ENCODE results near the gene MET.
"Not testable (repeated sequence)": the region's sequence is repeated elsewhere in the genome, so short reads cannot be mapped to it uniquely, and the experiment has no call there.

The MET gene

DNA sequence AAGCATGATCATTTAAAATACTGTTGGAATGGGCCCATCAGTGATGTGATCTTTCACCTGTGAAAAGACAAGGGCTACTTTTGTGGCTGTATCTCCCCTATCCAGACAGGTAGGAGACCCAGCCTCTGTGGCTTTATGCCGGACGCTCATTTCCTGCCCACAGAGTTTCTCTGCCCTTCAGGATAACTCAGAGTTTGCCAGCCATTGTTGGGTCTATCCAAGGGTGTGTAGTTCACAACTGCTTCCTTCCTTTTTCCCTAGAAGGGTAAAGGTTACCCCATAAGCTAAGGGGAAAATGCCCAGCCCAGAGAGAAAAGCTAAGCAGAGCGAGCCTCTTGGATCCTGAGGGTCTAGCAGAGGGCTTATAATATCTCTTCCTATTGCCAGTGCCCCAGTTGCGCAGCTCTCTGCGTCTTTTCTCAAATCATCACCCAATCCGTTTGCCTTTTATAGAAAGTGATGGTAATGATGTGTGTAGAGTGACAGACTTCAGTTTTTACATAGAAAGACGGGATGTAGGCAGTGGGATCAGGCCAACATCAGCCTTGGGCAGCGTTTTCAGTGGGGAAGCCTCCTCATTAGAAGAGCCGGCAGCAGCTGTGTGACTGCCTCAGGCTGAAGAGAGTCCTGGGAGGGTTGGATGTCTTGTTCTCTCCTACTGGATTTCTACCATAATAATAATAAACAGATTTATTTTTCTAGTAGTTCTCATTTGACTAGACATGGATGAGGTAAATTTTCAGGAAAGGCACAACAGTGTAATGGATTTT, 80.5 kb downstream of the MET start:
- H3K36me3 Mint-ChIP-seq: no peaks in the 10 kb centered on the region
- H3K27me3 Mint-ChIP-seq: peaks cover 1% of the 10 kb centered on the region
- DNase-seq (ENCODE audit: low spot score in 2 of 2) (no peak), ATAC-seq (ENCODE audit: low read depth) (no peak)
- H3K4me1 Mint-ChIP-seq: no peaks in the 10 kb centered on the region
- H3K27ac Mint-ChIP-seq: no peak overlapping the region
- H3K9me3 Mint-ChIP-seq: peaks cover 10% of the 10 kb centered on the region
- H3K4me3 Mint-ChIP-seq: no peak overlapping the region

DNA sequence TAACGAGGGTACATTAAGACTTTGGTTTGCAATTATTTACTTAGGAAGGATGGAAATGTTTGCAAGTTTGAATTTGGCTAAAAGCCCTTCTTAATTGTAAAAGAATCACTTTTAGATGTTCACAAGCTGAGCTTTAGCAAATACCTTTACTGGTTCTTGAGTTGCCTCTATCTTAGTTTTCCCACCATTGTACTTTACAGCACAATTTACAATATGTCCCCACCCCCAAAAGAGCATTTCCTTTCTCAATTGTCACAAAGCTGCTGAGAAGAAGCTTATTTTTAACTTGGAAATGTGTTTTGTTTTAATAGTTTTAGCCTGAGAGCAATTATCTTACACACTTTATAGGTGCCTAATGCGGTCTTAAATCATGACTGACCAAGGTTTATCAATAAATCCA, 81.1 kb downstream of the MET start:
- H3K36me3 Mint-ChIP-seq: no peaks in the 10 kb centered on the region
- no peaks in the 10 kb centered on the region for H3K4me1 Mint-ChIP-seq
- no peak overlapping the region for H3K27ac Mint-ChIP-seq
- H3K27me3 Mint-ChIP-seq: peaks cover 1% of the 10 kb centered on the region
- ATAC-seq (ENCODE audit: low read depth): no peak
- DNase-seq (ENCODE audit: low spot score in 2 of 2): no peak
- no peak overlapping the region for H3K4me3 Mint-ChIP-seq
- peaks cover 10% of the 10 kb centered on the region for H3K9me3 Mint-ChIP-seq

DNA sequence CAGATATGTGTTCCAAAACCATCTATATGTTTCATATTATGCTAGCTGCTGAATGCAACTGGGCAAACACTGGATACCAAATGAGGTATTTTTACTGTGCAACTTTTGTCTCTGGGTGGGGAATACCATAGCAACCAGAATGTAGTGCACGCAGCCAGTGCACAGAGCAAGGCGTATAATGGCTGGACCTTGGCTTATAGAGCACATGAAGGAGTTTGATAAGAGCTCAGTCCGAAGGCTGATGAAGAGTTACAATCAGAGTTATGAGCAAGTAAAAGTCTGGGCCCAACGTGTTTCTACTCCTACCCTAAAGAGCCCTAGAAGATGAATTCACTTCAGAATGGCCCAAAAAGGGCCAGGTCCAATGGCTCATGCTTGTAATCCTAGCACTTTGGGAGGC, 82.2 kb downstream of the MET start:
- H3K27ac Mint-ChIP-seq: no peak overlapping the region
- no peaks in the 10 kb centered on the region for H3K27me3 Mint-ChIP-seq
- H3K9me3 Mint-ChIP-seq: peaks cover 7% of the 10 kb centered on the region
- ATAC-seq (ENCODE audit: low read depth) (no peak), DNase-seq (ENCODE audit: low spot score in 2 of 2) (no peak)
- no peak overlapping the region for H3K4me3 Mint-ChIP-seq
- H3K36me3 Mint-ChIP-seq: no peaks in the 10 kb centered on the region
- H3K4me1 Mint-ChIP-seq: no peaks in the 10 kb centered on the region

DNA sequence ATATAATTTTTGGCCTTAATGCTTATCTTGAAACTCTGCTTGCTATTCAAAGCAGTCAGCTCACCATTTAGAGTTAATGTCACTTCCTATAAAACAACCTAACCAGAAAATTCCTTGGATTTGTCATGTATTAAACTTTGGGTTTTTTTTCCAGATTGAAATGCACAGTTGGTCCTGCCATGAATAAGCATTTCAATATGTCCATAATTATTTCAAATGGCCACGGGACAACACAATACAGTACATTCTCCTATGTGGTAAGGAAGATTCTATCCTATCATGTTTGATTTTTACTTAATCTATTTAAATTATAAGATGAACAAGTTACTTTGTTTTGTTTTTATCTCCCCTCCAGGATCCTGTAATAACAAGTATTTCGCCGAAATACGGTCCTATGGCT, 85.3 kb downstream of the MET start:
- DNase-seq (ENCODE audit: low spot score in 2 of 2) (no peak), ATAC-seq (ENCODE audit: low read depth) (no peak)
- no peaks in the 10 kb centered on the region for H3K4me1 Mint-ChIP-seq
- H3K27me3 Mint-ChIP-seq: no peaks in the 10 kb centered on the region
- H3K27ac Mint-ChIP-seq: no peak overlapping the region
- H3K36me3 Mint-ChIP-seq: no peaks in the 10 kb centered on the region
- no peak overlapping the region for H3K4me3 Mint-ChIP-seq
- H3K9me3 Mint-ChIP-seq: no peaks in the 10 kb centered on the region

DNA sequence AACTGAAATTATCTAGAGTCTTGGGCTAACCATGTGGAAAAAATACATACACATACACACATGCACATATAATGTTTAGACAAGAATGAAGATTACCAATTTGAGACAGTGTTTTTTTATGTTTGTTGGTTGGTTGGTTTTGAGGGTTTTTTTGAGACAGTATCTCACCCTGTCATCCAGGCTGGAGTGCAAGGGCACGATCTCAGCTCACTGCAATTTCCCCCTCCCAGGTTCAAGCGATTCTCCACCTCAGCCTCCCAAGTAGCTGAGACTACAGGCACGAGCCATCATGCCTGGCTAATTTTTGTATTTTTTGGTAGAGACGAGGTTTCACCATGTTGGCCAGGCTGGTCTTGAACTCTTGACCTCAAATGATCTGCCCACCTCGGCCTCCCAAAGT, 87.6 kb downstream of the MET start:
- not testable (repeated sequence) for H3K4me3 Mint-ChIP-seq; DNase-seq (ENCODE audit: low spot score in 2 of 2); H3K36me3 Mint-ChIP-seq; H3K4me1 Mint-ChIP-seq; ATAC-seq (ENCODE audit: low read depth); H3K27ac Mint-ChIP-seq; H3K27me3 Mint-ChIP-seq; H3K9me3 Mint-ChIP-seq

DNA sequence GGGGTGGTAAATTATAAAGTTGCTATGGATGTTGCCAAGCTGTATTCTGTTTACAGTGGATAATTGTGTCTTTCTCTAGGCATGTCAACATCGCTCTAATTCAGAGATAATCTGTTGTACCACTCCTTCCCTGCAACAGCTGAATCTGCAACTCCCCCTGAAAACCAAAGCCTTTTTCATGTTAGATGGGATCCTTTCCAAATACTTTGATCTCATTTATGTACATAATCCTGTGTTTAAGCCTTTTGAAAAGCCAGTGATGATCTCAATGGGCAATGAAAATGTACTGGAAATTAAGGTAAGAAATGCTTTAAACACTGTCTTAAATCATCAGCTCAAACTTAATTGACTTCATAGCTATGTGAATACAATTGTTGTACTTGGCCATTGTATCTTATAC, 91.0 kb downstream of the MET start:
- no peak overlapping the region for H3K4me3 Mint-ChIP-seq
- H3K27me3 Mint-ChIP-seq: no peaks in the 10 kb centered on the region
- ATAC-seq (ENCODE audit: low read depth) (no peak), DNase-seq (ENCODE audit: low spot score in 2 of 2) (no peak)
- no peaks in the 10 kb centered on the region for H3K4me1 Mint-ChIP-seq
- no peaks in the 10 kb centered on the region for H3K9me3 Mint-ChIP-seq
- H3K36me3 Mint-ChIP-seq: no peaks in the 10 kb centered on the region
- no peak overlapping the region for H3K27ac Mint-ChIP-seq

DNA sequence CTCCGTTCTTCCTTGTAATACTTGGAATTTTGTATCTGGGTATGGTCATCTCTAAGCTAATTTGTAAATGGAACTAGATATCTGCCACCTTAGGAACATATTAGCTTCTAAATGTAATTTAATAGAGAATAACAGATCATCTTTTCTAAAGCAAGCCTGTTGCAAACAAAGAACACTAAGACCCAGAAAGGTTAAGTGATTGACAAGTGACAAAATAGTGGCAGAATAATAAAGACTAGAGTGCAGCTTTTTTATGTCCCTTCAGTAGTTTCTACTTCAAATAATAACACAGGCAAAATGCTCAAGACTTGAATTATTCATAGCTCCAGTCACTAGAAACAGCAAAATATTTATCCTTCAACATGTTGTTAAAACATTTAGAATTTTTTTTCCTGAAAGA, 91.7 kb downstream of the MET start:
- no peaks in the 10 kb centered on the region for H3K9me3 Mint-ChIP-seq
- H3K36me3 Mint-ChIP-seq: no peaks in the 10 kb centered on the region
- peaks cover 2% of the 10 kb centered on the region for H3K27me3 Mint-ChIP-seq
- no peaks in the 10 kb centered on the region for H3K4me1 Mint-ChIP-seq
- H3K27ac Mint-ChIP-seq: no peak overlapping the region
- DNase-seq (ENCODE audit: low spot score in 2 of 2) (no peak), ATAC-seq (ENCODE audit: low read depth) (no peak)
- no peak overlapping the region for H3K4me3 Mint-ChIP-seq

DNA sequence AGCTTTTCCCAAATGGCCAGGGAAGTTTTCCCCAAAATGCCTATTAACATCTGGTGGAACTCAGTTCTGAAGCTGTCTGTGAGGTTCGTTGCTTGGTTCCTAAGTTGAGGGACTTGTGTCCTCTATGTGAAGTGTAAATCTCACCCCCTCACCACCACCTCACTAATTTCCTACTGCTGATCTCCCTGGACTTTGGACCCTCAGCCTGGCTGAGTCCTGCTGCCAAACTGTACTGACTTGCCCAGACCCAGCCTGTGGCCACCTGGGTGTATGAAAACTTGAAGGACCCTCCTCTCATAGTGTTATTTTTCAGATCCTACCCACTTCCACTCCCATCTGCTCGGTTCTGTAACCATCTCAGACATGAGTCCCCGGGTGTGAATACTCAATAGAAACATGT, 94.9 kb downstream of the MET start:
- DNase-seq (ENCODE audit: low spot score in 2 of 2): no peak
- Mint-ChIP-seq H3K36me3 (no peaks in the 10 kb centered on the region), H3K4me3 (no peak overlapping the region), H3K9me3 (no peaks in the 10 kb centered on the region), H3K27ac (no peak overlapping the region), H3K27me3 (peaks cover 9% of the 10 kb centered on the region), H3K4me1 (no peaks in the 10 kb centered on the region)
- ATAC-seq (ENCODE audit: low read depth): no peak

DNA sequence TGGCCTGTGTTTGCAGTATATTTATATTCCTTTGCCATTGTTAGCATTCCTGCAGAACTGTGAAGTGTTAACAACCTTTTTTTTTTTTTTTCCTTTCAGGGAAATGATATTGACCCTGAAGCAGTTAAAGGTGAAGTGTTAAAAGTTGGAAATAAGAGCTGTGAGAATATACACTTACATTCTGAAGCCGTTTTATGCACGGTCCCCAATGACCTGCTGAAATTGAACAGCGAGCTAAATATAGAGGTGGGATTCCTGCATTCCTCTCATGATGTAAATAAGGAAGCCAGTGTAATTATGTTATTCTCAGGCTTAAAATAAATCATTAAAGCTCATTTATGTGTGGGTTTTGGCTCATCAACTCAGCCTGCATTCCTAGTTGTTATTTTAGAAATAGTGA, 97.5 kb downstream of the MET start:
- H3K36me3 Mint-ChIP-seq: no peaks in the 10 kb centered on the region
- H3K27ac Mint-ChIP-seq: no peak overlapping the region
- peaks cover 9% of the 10 kb centered on the region for H3K27me3 Mint-ChIP-seq

DNA sequence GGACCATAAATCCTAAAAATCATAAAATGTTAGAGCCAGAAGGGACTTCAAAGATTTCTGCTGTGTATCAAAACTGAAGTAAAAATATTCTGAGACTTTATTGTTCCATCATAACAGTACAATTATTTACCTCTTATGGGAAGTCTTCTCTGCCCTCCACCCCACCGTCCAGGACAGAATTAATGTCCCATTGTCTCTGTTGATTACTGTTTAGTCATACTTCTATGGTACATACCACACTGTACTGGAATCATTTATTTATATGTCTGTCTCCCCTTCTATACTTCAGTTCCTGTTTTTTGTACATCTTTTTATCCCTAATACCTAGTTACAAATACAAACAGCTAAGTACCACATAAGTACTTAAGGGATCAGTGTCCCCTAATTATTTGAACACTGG, 98.9 kb downstream of the MET start:
- no peaks in the 10 kb centered on the region for H3K4me1 Mint-ChIP-seq
- no peaks in the 10 kb centered on the region for H3K9me3 Mint-ChIP-seq
- H3K27me3 Mint-ChIP-seq: peaks cover 9% of the 10 kb centered on the region
- H3K36me3 Mint-ChIP-seq: no peaks in the 10 kb centered on the region
- ATAC-seq (ENCODE audit: low read depth): no peak
- no peak overlapping the region for H3K27ac Mint-ChIP-seq
- H3K4me3 Mint-ChIP-seq: no peak overlapping the region
- no peak for DNase-seq (ENCODE audit: low spot score in 2 of 2)

More for the DNA sequence above, 97.5 kb downstream of the MET start:
- Mint-ChIP-seq H3K4me1 (no peaks in the 10 kb centered on the region), H3K4me3 (no peak overlapping the region), H3K9me3 (no peaks in the 10 kb centered on the region)
- ATAC-seq (ENCODE audit: low read depth): no peak
- DNase-seq (ENCODE audit: low spot score in 2 of 2): no peak

DNA sequence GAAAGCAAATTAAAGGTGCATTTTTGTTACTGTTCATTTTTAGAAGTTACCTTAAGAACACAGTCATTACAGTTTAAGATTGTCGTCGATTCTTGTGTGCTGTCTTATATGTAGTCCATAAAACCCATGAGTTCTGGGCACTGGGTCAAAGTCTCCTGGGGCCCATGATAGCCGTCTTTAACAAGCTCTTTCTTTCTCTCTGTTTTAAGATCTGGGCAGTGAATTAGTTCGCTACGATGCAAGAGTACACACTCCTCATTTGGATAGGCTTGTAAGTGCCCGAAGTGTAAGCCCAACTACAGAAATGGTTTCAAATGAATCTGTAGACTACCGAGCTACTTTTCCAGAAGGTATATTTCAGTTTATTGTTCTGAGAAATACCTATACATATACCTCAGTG, 99.6 kb downstream of the MET start:
- Mint-ChIP-seq H3K27me3 (peaks cover 9% of the 10 kb centered on the region), H3K27ac (no peak overlapping the region), H3K4me1 (no peaks in the 10 kb centered on the region), H3K36me3 (no peaks in the 10 kb centered on the region), H3K4me3 (no peak overlapping the region), H3K9me3 (no peaks in the 10 kb centered on the region)
- no peak for DNase-seq (ENCODE audit: low spot score in 2 of 2)
- no peak for ATAC-seq (ENCODE audit: low read depth)

DNA sequence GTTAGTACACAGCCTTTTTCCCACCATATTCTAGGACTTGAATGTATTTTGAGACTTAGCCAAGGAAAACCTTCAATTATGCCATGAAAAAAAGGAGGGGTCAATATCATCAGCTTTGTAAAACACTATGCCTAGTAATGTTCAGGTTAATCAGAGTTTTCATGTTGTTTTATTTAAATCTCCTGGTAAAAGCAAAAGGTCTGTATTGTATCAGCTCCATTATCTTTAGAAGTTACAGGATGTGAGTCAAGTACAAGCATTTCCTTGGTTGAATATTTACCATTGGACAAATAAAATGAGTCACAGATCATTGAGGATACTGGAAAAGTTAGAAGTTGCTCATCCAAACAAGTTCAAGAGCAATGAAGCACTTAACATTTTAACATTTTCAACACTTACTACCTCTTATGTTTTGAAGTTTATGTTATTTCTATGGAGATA, 100.4 kb downstream of the MET start:
- no peak overlapping the region for H3K27ac Mint-ChIP-seq
- no peaks in the 10 kb centered on the region for H3K4me1 Mint-ChIP-seq
- no peak for DNase-seq (ENCODE audit: low spot score in 2 of 2)
- H3K27me3 Mint-ChIP-seq: peaks cover 9% of the 10 kb centered on the region
- no peaks in the 10 kb centered on the region for H3K36me3 Mint-ChIP-seq
- H3K9me3 Mint-ChIP-seq: no peaks in the 10 kb centered on the region
- no peak for ATAC-seq (ENCODE audit: low read depth)
- H3K4me3 Mint-ChIP-seq: no peak overlapping the region

DNA sequence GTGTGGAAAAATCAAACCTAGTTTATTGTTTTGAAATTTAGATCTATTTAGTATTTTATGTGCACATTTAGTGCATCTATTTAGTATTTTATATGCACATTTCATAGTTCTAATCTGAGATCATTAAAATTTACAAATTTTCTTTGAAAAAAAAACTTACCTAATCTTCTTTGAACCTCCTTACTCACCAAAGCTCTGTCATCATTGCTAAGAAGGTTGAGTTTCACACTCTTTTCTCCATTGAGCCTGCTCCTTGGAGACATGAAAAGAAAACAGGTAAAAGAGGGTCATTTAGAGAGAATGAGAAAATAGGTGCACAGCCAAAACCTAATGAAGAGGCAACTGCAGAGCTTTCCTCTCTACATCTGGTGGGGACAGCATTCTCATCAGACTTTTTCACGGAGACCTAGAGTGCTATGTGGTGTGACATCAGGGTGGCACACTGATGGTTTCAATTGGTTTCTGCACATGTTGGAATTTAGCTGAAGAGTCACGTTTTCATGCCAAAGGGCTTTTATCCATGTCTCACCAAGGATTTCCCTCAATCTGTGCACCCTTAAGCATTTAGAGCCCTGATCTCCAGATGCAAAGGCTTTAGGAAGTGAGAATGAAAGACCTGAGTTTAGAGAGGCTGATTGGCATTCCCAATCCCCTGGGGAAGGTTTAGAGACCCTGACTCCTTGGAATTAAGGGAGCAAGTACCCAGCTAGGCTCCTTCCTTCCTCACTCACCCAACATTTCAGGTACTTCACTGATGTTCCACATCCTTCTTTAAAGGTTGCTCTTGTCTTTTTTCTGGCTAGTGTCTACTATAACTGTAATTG, 101.1 kb downstream of the MET start:
- H3K36me3 Mint-ChIP-seq: no peaks in the 10 kb centered on the region
- no peak overlapping the region for H3K4me3 Mint-ChIP-seq
- no peak for DNase-seq (ENCODE audit: low spot score in 2 of 2)
- H3K4me1 Mint-ChIP-seq: no peaks in the 10 kb centered on the region
- H3K27me3 Mint-ChIP-seq: peaks cover 9% of the 10 kb centered on the region
- ATAC-seq (ENCODE audit: low read depth): no peak
- no peak overlapping the region for H3K27ac Mint-ChIP-seq
- H3K9me3 Mint-ChIP-seq: no peaks in the 10 kb centered on the region

DNA sequence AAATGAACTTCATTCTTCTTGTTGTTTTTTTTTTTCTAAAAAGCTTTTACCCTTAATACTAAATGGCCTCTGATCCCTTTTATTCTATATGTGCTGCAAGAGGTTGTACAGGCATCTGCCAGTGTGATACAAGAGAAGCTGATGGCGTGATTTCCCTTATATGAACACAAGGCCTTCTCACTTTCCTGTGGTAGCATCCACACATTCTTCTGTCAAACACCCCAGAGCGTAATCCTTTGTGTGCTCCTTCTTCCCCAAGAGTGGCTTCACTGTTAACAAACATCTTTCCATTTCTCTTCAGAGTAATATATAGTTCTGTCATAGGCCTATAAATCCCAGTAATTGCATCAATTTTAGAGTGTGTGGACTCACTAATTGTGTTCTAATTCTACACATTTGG, 104.0 kb downstream of the MET start:
- Mint-ChIP-seq H3K4me3 (no peak overlapping the region), H3K27me3 (peaks cover 3% of the 10 kb centered on the region), H3K4me1 (no peaks in the 10 kb centered on the region), H3K36me3 (no peaks in the 10 kb centered on the region), H3K9me3 (no peaks in the 10 kb centered on the region), H3K27ac (no peak overlapping the region)
- DNase-seq (ENCODE audit: low spot score in 2 of 2) (no peak), ATAC-seq (ENCODE audit: low read depth) (no peak)

Data from memory B cell (primary cell).